HUDEP-2 (cell line): Measurements from ENCODE around the gene MADD.

Source experiments
- DNase-seq, 76 experiments: peaks; one replicate each; lab custom pipeline; 2025; ENCODE audit not compliant: unreplicated experiment in 76 of 76; lab: John Stamatoyannopoulos, UW

Gene MADD

DNA sequence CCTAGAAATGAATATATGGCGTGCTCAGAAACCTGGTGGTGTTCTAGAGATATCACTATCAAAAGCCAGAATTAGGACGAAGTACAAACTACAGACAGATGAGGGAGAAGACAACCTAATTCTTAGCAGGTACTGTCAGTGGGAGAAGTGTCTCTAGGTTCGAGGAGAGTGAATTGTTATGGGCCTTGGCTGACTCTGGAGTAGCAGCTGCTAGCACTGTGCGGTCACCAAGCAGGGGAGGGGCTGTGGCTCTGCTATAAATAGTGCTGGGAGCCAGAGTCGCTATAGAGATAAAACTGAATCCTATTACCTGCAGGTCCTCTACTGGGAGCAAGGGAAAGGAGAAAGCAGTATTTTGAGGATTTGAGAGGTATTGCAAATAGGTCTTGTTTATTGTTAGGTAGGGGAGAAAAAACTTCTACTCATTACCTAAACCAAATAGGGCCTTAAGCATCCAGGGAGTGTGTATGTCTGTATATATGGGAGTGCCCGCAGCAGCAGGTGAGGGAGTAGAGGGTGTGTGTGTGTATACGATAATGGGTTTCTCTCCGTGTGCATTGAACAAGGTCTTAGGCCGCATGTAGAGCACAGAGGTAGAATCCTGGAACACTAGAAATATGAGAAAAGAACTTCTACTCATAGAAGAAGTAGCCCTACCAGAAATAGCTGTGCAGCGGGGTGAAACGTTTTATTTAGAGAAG lies 2.2 kb downstream of the MADD start:
- peak in 1 of 76 experiments; percentile 6 for DNase-seq

DNA sequence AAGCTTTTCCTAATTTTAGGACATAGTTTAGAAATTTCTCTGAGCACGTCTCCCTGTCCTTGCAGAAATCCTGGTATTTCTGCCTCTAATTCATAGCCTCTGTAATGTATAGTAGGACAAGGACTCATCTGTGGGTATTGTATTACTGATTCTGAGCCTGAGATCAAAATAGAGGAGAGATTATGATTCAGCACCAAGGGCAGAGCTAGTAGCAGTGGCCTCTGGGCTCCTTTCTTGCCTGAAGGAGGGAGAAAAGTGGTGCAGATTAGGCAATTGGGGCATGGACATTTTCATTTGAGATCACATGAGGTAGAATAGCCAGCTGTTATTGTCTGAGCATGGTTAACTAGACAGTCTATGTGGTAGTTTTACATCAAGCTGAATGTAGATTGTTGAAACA lies 2.8 kb downstream of the MADD start:
- DNase-seq: peak in 3 of 76 experiments; percentile 3 to 19 (median 12)

- DNase-seq: no peak
Observed at GRCh38 chr11:47274495-47275235, 4.7 kb downstream of the MADD start.

- no peak for DNase-seq
Observed at GRCh38 chr11:47276923-47277322, 7.0 kb downstream of the MADD start.

DNA sequence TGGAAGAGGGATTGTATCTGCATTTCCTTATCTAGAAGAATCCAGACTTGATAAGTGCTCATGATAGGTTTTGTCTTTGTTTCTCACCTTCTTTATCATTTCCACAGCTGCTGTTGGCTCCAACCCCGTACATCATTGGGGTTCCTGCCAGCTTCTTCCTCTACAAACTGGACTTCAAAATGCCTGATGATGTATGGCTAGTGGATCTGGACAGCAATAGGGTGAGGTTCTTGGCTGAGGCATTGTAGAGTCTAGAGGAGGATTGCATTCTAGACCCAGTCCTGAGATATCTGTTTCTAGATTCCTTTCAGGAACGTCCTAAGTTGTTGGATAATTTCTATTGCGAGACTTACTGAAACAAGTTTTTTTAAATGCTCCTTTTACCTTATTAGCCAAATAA lies 8.1 kb downstream of the MADD start:
- peak in 16 of 76 experiments; percentile 1 to 46 (median 17) for DNase-seq

DNA sequence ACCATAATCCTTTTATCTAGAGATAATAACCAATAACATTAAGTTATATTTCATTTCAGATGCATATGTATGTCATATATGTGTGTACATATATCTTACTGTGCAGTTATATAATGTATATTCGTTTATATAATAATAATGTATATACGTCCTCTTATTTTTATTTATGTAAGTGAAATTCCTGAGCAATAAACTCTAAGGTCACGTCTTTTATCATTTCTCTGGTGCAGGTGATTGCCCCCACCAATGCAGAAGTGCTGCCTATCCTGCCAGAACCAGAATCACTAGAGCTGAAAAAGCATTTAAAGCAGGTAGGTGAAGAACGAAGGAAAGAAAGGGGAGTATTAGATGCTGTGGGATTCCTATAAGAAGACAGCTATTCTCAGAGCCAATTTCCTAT lies 8.8 kb downstream of the MADD start:
- DNase-seq: no peak

DNA sequence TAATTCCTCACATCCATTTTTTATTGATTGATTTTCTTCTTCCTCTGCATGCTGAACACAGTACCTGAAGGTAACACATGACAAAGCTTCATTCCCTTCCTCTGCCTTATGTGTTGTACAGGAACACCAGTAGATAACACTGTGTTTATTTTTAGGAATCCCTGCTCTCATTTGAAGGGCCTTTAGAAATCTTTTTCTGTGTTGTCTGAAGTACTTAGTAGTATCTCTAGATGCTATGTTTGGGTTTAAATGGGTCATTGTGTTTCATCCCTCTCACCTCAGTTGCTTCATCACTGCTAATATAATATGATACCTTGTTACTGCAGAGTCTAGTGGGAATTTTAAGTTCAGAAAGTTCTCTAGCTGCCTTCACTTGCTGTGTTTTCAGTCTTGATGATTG lies 10.2 kb downstream of the MADD start:
- DNase-seq: no peak

GRCh38 chr11:47280860-47281259 lies 10.9 kb downstream of the MADD start:
- no peak for DNase-seq

- no peak for DNase-seq
Observed at GRCh38 chr11:47282462-47282861, 12.5 kb downstream of the MADD start.

- no peak for DNase-seq
Observed at GRCh38 chr11:47284151-47284550, 14.2 kb downstream of the MADD start.

DNA sequence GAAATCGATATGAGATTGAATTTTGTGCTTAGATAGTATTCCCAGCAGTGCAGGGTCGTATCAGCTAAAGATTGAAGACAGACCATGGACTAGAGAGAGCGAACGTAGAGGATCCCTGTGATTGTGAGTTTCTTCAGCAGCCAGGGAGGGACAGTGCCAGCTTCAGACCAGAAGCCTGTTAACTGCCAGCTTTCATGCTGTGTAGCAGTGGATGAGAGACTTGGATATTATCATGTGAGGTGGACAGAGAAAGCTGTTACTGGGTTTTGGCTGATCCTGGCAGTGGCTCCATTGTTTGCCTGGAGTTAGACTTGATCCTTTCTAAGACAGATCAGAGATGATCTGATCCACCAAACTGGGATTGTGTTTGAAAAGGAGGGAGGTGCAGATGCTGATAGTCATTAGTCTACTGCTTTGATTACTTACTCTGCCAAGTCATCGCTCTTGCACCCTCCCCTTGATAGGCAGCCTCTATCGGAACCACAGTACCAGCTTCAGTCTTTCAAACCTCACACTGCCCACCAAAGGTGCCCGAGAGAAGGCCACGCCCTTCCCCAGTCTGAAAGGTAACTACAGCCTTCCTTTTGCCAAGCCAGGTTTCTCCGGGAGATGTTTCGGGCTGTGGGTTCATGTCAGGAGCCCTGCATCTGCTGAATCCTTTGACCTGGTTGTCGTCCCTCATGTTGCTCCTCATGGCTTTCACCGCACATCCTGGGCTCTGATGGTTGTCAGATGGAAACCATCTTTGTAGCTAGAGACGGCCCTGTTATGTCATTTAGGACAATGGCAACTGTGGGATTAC lies 16.2 kb downstream of the MADD start:
- DNase-seq: no peak

GRCh38 chr11:47288066-47288465 lies 18.1 kb downstream of the MADD start:
- no peak for DNase-seq

GRCh38 chr11:47289856-47290255 lies 19.9 kb downstream of the MADD start:
- DNase-seq: no peak

DNA sequence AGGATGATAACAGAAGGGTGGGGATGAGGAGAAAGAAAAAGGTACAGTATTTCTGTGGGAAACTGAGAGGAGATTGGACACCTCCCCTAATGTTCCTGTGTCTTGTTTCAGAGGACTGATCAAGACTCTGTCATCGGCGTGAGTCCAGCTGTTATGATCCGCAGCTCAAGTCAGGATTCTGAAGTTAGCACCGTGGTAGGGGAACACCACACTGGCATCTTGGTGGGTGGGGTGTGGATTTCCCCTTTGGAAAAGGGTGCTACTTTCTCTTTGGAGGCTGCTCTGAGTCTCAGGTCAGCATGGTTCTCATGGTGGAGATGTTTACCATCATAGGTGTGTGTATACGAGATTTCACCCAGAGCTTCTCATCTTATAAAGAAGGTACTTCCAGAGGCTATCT lies 25.5 kb downstream of the MADD start:
- DNase-seq: no peak

GRCh38 chr11:47296045-47296444 lies 26.1 kb downstream of the MADD start:
- DNase-seq: no peak

DNA sequence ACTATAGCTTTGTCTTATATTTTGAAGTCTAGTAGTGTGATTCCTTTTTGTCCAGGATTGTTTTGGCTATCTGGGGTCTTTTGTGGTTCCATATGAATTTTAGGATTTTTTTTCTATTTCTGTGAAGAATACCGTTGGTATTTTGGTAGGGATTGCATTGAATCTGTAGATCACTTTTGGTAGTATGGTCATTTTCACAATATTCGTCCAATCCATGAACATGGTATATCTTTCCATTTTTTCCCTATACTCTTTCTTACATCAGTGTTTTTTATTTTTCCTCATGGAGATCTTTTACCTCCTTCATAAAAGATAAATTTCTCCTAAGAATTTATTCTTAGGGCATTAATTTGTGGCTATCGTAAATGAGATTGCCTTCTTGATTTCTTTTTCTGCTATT lies 29.1 kb downstream of the MADD start:
- no peak for DNase-seq

DNA sequence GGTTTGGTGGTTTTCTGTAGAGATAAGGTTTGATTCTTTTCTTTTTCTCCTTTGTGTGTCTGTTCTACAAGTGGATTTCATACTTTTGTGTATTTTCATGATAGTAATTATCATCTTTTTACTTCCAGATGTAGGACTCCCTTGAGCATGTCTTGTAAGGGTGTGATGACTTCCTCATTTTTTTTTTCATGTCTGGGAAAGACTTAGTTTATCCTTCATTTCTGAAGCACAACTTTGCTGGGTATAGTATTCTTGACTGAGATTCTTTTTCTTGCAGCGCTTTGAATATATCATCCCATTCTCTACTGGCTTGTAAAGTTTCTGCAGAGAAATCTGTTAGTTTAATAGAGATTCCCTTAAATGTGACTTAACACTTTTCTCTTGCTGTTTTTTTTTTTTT lies 32.9 kb downstream of the MADD start:
- DNase-seq: no peak

DNA sequence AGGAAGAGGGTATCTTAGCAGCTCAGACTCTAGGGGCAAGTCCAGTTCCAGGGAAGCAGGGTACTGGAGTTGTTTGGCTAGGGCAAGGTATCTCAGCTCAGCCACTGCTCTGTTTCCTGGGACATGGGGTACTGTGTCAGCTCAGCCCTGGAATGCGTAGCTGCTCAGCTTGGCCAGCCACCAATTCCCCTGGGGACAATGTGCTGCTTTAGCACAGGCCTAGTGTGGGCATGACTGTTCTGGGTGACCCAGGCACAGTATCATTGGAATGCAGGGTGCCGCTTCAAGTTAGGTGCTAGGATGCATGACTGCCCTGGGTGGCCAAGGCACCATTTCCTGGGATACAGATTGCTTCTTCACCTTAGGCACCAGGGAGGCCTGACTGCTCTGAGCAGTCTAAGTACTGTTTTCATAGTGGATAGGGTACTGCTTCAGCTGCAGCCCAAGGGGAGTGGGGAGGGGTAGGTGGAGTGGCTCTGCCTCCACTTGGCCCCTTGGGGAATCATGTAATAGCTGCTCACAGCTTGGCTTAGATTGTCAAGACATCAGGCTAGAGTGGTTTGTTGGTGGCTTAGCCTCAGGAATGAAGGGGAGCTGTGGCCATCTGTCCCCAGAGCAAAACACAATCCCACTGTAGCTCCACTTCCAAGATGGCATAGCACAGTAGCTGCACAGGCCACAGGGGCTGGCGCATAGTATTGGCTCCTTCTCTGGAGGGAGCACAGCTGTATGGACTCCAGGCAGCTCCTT lies 36.0 kb downstream of the MADD start:
- no peak for DNase-seq

DNA sequence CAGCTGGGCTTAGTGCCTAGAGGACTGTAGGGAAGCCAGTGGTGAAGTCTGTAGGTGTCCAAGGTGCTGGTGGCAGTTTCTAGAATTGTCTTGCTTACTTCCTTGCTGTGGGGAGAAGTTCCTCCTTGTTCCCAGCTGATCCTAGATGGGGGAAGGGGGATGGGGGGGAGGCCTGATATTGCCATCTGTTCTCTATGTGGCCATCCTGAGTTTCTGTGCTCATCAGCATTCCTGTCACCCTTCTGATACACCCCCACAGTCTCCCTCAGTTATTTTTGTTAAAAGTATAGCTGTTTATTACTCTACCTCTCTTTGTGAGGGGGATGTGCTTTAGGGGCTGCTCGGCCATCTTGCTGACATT lies 36.5 kb downstream of the MADD start:
- DNase-seq: no peak

GRCh38 chr11:47308050-47308823 lies 38.3 kb downstream of the MADD start:
- DNase-seq: no peak
